ENCODE data around the gene FSTL5. TPM values are rescaled to one million over a fixed set of nuclear protein-coding genes. Genes with fewer than 3 reads are reported as not detected.

FSTL5 gene
- polyA plus RNA-seq, 5 donors: 0.22 to 0.81 (median 0.33) TPM

DNA sequence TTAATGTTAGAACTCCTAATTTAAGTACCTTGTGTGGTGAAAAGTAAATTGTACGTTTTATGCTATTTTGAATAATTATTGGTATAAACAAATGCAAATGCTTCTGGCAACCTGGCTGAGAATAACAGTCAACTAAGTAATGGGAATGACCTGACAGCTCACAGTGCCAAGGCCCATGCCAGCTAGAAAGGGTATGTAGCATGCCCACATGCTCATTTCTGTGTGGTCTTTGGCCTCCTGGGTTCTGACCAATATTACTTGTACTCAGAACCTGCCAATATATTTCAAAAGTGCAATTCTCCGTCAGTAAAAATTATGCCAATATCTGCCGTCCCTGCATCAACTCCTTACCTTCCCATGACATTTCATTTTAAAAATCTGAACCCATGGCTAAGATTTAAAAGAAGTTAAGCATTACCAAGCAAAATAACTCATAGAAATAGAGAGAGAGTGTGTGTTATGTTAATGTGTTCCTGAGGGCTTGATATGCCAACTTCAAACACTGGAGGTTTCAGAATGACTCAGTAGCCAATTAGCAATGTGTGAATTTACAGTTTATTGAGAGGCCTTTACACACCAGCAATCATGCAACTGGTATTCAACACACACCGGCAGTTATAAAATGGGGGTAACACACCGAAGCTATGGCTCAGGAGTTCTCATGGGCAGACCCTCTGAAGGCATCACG lies 820.8 kb downstream of the FSTL5 start:
- DNase-seq: no peak

DNA sequence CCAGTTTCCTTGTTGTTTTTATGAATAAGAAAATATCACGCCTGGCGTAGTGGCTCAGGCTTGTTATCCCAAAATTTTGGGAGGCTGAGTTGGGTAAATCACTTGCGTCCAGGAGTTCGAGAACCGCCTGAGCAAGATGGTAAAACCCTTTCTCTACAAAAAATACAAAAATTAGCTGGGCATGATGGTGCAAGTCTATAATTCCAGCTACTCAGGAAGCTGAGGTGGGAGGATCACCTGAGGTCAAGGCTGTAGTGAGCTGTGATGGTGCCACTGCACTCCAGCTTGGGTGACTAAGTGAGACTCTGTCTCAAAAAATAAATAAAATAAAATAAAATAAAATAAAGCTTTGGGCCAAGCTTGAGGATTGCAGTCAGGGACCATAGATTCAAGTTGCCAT lies 827.2 kb downstream of the FSTL5 start:
- DNase-seq: no peak

DNA sequence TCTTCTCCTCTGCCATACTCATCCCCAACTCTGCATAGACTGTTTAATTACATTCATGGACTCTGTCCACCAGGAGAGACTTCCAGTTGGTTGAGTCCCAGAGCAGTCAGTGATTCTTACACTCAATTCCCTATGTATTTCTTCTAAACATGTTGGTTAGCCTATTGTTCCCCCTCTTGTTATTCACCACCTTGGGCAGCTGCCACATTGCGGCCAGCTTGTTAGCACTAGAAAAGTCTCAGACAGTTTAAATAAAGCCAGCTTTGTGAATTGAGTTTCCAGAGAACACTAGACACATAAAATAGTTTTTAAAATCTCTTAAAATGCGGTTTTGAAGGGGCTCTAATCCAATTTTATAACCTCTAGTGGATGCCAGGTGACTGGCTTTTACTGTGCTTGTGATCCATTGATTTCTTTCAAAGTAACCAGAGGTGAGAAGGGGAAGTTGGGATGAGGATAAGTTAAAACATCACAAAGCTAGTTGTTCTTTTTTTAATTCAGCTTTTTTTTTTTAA lies 827.7 kb downstream of the FSTL5 start:
- no peak for DNase-seq
